ENCODE results near the gene PCDHB9. TPM values are rescaled to one million over a fixed set of nuclear protein-coding genes. Genes with fewer than 3 reads are reported as not detected.
"Not testable (repeated sequence)": the region's sequence is repeated elsewhere in the genome, so short reads cannot be mapped to it uniquely, and the experiment has no call there.

Gene PCDHB9
- total RNA-seq, 4 donors from 2014 or later, result 2.0 to 3.9 (median 3.0) TPM

GRCh38 chr5:141234109-141234667 is 47.2 kb downstream of the PCDHB9 start:
- TF ChIP-seq POLR2A (IDR thresholded peaks at IDR 0.05) (no peak), CTCF (IDR thresholded peaks at IDR 0.05) (no peak)
- no peak overlapping the region for H3K4me3 ChIP-seq (replicated peaks in 1 of 3)
- 7 to 8% methylated on average over 15 of the region's 15 CpGs for WGBS, 2 donors
- H3K4me1 ChIP-seq, result no peaks in the 10 kb centered on the region
- no peak overlapping the region for H3K27ac ChIP-seq
- no peaks in the 10 kb centered on the region for H3K27me3 ChIP-seq
- H3K9me3 ChIP-seq, result no peaks in the 10 kb centered on the region
- intact Hi-C loops (cut with DNase I), result no loop called here
- DNase-seq, result no peak
- no peaks in the 10 kb centered on the region for H3K36me3 ChIP-seq

DNA sequence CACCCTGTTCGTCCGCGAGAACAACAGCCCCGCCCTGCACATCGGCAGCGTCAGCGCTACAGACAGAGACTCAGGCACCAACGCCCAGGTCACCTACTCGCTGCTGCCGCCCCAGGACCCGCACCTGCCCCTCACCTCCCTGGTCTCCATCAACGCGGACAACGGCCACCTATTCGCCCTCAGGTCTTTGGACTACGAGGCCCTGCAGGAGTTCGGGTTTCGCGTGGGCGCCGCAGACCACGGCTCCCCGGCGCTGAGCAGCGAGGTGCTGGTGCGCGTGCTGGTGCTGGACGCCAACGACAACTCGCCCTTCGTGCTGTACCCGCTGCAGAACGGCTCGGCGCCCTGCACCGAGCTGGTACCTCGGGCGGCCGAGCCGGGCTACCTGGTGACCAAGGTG is 49.0 kb downstream of the PCDHB9 start:
- H3K9me3 ChIP-seq; H3K27ac ChIP-seq; H3K4me3 ChIP-seq (replicated peaks in 1 of 3); DNase-seq; H3K4me1 ChIP-seq; intact Hi-C loops (cut with DNase I); H3K27me3 ChIP-seq; H3K36me3 ChIP-seq: not testable (repeated sequence)
- 6% methylated on average over 15 of the region's 40 CpGs; no CpG with 5 or more reads in 1 of the 2 donors for WGBS, 2 donors

DNA sequence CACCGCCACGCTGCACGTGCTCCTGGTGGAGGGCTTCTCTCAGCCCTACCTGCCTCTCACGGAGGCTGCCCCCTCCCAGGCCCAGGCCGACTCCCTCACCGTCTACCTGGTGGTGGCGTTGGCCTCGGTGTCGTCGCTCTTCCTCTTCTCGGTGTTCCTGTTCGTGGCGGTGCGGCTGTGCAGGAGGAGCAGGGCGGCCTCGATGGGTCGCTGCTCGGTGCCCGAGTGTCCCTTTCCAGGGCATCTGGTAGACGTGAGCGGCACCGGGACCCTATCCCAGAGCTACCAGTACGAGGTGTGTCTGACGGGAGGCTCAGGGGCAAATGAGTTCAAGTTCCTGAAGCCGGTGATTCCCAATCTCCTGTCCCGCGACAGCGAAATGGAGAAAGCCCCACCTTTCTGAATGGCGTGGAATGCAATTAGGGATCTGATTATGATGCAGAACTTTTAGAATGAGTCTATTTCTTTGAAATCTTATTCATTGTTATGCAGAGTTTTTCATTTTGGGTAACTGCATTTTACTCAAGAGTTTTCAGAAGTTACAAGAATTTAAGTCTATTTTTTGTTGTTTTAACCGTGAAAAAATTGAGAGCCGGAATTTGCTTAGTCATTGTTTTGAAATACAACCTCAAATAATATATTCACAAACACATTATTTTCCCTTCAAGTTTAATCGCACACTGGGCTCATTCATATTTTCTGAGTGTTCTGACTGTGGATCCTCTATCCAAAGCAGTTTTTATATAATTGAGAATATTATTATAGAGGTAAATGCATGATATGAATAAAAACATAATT is 49.8 kb downstream of the PCDHB9 start:
- Histone ChIP-seq H3K4me3 (replicated peaks in 1 of 3) (no peak overlapping the region), H3K36me3 (no peaks in the 10 kb centered on the region), H3K27ac (no peak overlapping the region), H3K4me1 (no peaks in the 10 kb centered on the region), H3K9me3 (no peaks in the 10 kb centered on the region), H3K27me3 (no peaks in the 10 kb centered on the region)
- 16 to 21% methylated on average over 17 to 21 of the region's 32 CpGs for WGBS, 2 donors
- intact Hi-C loops (cut with DNase I), result no loop called here
- DNase-seq, result no peak
- TF ChIP-seq CTCF (IDR thresholded peaks at IDR 0.05) (no peak), POLR2A (IDR thresholded peaks at IDR 0.05) (no peak)

Other genes starting within 250 kb of the PCDHB9 start
- 1 to 10 TPM; 2.0 to 5.4 (median 3.4) TPM for gene PCDHAC2, start 220.7 kb upstream of the PCDHB9 start, total RNA-seq
- gene PCDHB1, start 135.8 kb upstream of the PCDHB9 start, total RNA-seq, result under 1 TPM in 1 of 4 donors, not detected in 3; under 0.01 TPM
- 1 to 10 TPM; 1.2 to 4.2 (median 3.2) TPM for gene PCDHB2, start 92.5 kb upstream of the PCDHB9 start, total RNA-seq
- 1 to 10 TPM in 3 of 4 donors, under 1 TPM in 1; 0.81 to 3.0 (median 2.4) TPM for gene PCDHB3, start 86.7 kb upstream of the PCDHB9 start, total RNA-seq
- gene PCDHB4, start 65.3 kb upstream of the PCDHB9 start, total RNA-seq, result 1 to 10 TPM; 2.0 to 8.7 (median 3.5) TPM
- gene PCDHB5, start 52.0 kb upstream of the PCDHB9 start, total RNA-seq, result 10 to 100 TPM in 2 of 4 donors, 1 to 10 TPM in 2; 7.1 to 21.4 (median 11.1) TPM
- 1 to 10 TPM in 2 of 4 donors, under 1 TPM in 2; 0.13 to 2.4 (median 0.71) TPM for gene PCDHB6, start 37.1 kb upstream of the PCDHB9 start, total RNA-seq
- 1 to 10 TPM in 3 of 4 donors, under 1 TPM in 1; 0.67 to 2.8 (median 2.1) TPM for gene PCDHB7, start 14.5 kb upstream of the PCDHB9 start, total RNA-seq
- gene PCDHB8, start 9.4 kb upstream of the PCDHB9 start, total RNA-seq, result 1 to 10 TPM in 3 of 4 donors, under 1 TPM in 1; 0.67 to 2.6 (median 1.8) TPM
- 1 to 10 TPM; 3.5 to 4.8 (median 4.1) TPM for gene PCDHB16, start 4.8 kb upstream of the PCDHB9 start, total RNA-seq
- 1 to 10 TPM; 1.6 to 3.1 (median 2.4) TPM for gene PCDHB10, start 5.2 kb downstream of the PCDHB9 start, total RNA-seq
- gene PCDHB11, start 12.5 kb downstream of the PCDHB9 start, total RNA-seq, result 1 to 10 TPM; 2.0 to 3.4 (median 2.5) TPM
- 1 to 10 TPM; 1.1 to 3.6 (median 2.4) TPM for gene PCDHB12, start 21.6 kb downstream of the PCDHB9 start, total RNA-seq
- gene PCDHB13, start 26.8 kb downstream of the PCDHB9 start, total RNA-seq, result 1 to 10 TPM; 4.0 to 7.2 (median 5.2) TPM
- gene PCDHB14, start 36.2 kb downstream of the PCDHB9 start, total RNA-seq, result 1 to 10 TPM; 3.5 to 6.5 (median 4.0) TPM
- 1 to 10 TPM; 3.8 to 6.8 (median 5.5) TPM for gene PCDHB15, start 58.2 kb downstream of the PCDHB9 start, total RNA-seq
- gene SLC25A2, start 116.9 kb downstream of the PCDHB9 start, total RNA-seq, result 1 to 10 TPM in 2 of 4 donors, not detected in 2; 1.6 to 4.5 TPM
- gene TAF7, start 133.6 kb downstream of the PCDHB9 start, total RNA-seq, result 10 to 100 TPM; 48.0 to 72.6 (median 60.9) TPM
- gene PCDHGA1, start 143.4 kb downstream of the PCDHB9 start, total RNA-seq, result 1 to 10 TPM in 2 of 4 donors, under 1 TPM in 2; 0.40 to 1.3 (median 0.87) TPM
- gene PCDHGA2, start 151.6 kb downstream of the PCDHB9 start, total RNA-seq, result 1 to 10 TPM; 4.3 to 6.4 (median 5.6) TPM
- 1 to 10 TPM; 3.0 to 4.7 (median 4.1) TPM for gene PCDHGA3, start 156.7 kb downstream of the PCDHB9 start, total RNA-seq
- gene PCDHGB1, start 162.9 kb downstream of the PCDHB9 start, total RNA-seq, result 1 to 10 TPM; 3.9 to 7.5 (median 6.0) TPM
- 1 to 10 TPM; 3.5 to 7.7 (median 4.4) TPM for gene PCDHGA4, start 167.9 kb downstream of the PCDHB9 start, total RNA-seq
- 1 to 10 TPM; 4.4 to 7.6 (median 6.6) TPM for gene PCDHGB2, start 172.8 kb downstream of the PCDHB9 start, total RNA-seq
- 1 to 10 TPM; 3.5 to 5.3 (median 4.2) TPM for gene PCDHGA5, start 177.0 kb downstream of the PCDHB9 start, total RNA-seq
- 1 to 10 TPM; 5.1 to 9.2 (median 5.8) TPM for gene PCDHGB3, start 183.1 kb downstream of the PCDHB9 start, total RNA-seq
- gene PCDHGA6, start 186.7 kb downstream of the PCDHB9 start, total RNA-seq, result 1 to 10 TPM; 5.6 to 7.3 (median 5.8) TPM
- gene PCDHGA7, start 195.6 kb downstream of the PCDHB9 start, total RNA-seq, result 1 to 10 TPM; 5.1 to 9.8 (median 7.8) TPM
- gene PCDHGB4, start 200.5 kb downstream of the PCDHB9 start, total RNA-seq, result 10 to 100 TPM; 10.4 to 12.5 (median 10.4) TPM
- gene PCDHGA8, start 205.5 kb downstream of the PCDHB9 start, total RNA-seq, result 1 to 10 TPM; 2.9 to 5.8 (median 4.7) TPM
- gene PCDHGB5, start 210.8 kb downstream of the PCDHB9 start, total RNA-seq, result 10 to 100 TPM; 17.2 to 22.6 (median 20.2) TPM
- gene PCDHGA9, start 215.6 kb downstream of the PCDHB9 start, total RNA-seq, result 10 to 100 TPM in 3 of 4 donors, 1 to 10 TPM in 1; 9.7 to 12.1 (median 11.0) TPM
- gene PCDHGB6, start 220.9 kb downstream of the PCDHB9 start, total RNA-seq, result 10 to 100 TPM in 3 of 4 donors, 1 to 10 TPM in 1; 9.5 to 11.4 (median 10.9) TPM
- 10 to 100 TPM in 1 of 4 donors, 1 to 10 TPM in 3; 8.7 to 17.1 (median 9.3) TPM for gene PCDHGA10, start 225.8 kb downstream of the PCDHB9 start, total RNA-seq
- gene PCDHGB7, start 230.5 kb downstream of the PCDHB9 start, total RNA-seq, result 10 to 100 TPM in 3 of 4 donors, 1 to 10 TPM in 1; 9.5 to 19.7 (median 11.3) TPM
- 1 to 10 TPM; 8.0 to 9.5 (median 8.2) TPM for gene PCDHGA11, start 233.9 kb downstream of the PCDHB9 start, total RNA-seq
- 10 to 100 TPM in 2 of 4 donors, 1 to 10 TPM in 2; 9.4 to 13.5 (median 10.7) TPM for gene PCDHGA12, start 243.3 kb downstream of the PCDHB9 start, total RNA-seq

Measured in thyroid gland (tissue), 4 donors.